ENCODE data around the gene NXPH4.

NXPH4 gene

GRCh38 chr12:57216014-57216911, at the start of gene NXPH4:
Gene NXPH4, plus strand, starts transcription at chr12:57216794. Its CDS starts 176 bp downstream, at chr12:57216970.
- no peak for DNase-seq (ENCODE audit: low read depth)

GRCh38 chr12:57166971-57167371, 49.6 kb upstream of the NXPH4 start:
- peak; percentile 36 for DNase-seq (ENCODE audit: low read depth)

GRCh38 chr12:57168058-57168457, 48.5 kb upstream of the NXPH4 start:
- DNase-seq (ENCODE audit: low read depth) = no peak

GRCh38 chr12:57169046-57169795, 47.4 kb upstream of the NXPH4 start:
- DNase-seq (ENCODE audit: low read depth) = no peak

- DNase-seq (ENCODE audit: low read depth) = no peak
Observed at GRCh38 chr12:57169969-57170368, 46.6 kb upstream of the NXPH4 start.

GRCh38 chr12:57170408-57170807, 46.2 kb upstream of the NXPH4 start:
- DNase-seq (ENCODE audit: low read depth) = no peak

GRCh38 chr12:57170927-57171326, 45.7 kb upstream of the NXPH4 start:
- DNase-seq (ENCODE audit: low read depth) = no peak

- DNase-seq (ENCODE audit: low read depth) = no peak
Observed at GRCh38 chr12:57171668-57172067, 44.9 kb upstream of the NXPH4 start.

GRCh38 chr12:57173089-57173488, 43.5 kb upstream of the NXPH4 start:
- DNase-seq (ENCODE audit: low read depth) = no peak

- no peak for DNase-seq (ENCODE audit: low read depth)
Observed at GRCh38 chr12:57173683-57174082, 42.9 kb upstream of the NXPH4 start.

- no peak for DNase-seq (ENCODE audit: low read depth)
Observed at GRCh38 chr12:57175428-57176138, 41.0 kb upstream of the NXPH4 start.

- no peak for DNase-seq (ENCODE audit: low read depth)
Observed at GRCh38 chr12:57176139-57176477, 40.5 kb upstream of the NXPH4 start.

GRCh38 chr12:57176846-57177245, 39.7 kb upstream of the NXPH4 start:
- no peak for DNase-seq (ENCODE audit: low read depth)

- DNase-seq (ENCODE audit: low read depth) = no peak
Observed at GRCh38 chr12:57177354-57177753, 39.2 kb upstream of the NXPH4 start.

GRCh38 chr12:57178213-57178612, 38.4 kb upstream of the NXPH4 start:
- DNase-seq (ENCODE audit: low read depth) = no peak

GRCh38 chr12:57179331-57180086, 37.1 kb upstream of the NXPH4 start:
- no peak for DNase-seq (ENCODE audit: low read depth)

- DNase-seq (ENCODE audit: low read depth) = no peak
Observed at GRCh38 chr12:57180321-57180989, 36.1 kb upstream of the NXPH4 start.

GRCh38 chr12:57181072-57181471, 35.5 kb upstream of the NXPH4 start:
- no peak for DNase-seq (ENCODE audit: low read depth)

- no peak for DNase-seq (ENCODE audit: low read depth)
Observed at GRCh38 chr12:57181561-57182155, 34.9 kb upstream of the NXPH4 start.

GRCh38 chr12:57182918-57183575, 33.5 kb upstream of the NXPH4 start:
- DNase-seq (ENCODE audit: low read depth) = peak; percentile 25
